Activated CD8-positive, alpha-beta memory T cell treated with anti-CD3 and anti-CD28 coated beads, Interleukin-2, amount 50 U/mL, for 48 hours (primary cell): Measurements from ENCODE around the gene MAU2.
"Not testable (repeated sequence)": the region's sequence is repeated elsewhere in the genome, so short reads cannot be mapped to it uniquely, and the experiment has no call there.

Source experiments
- DNase-seq: peaks from one replicate; pipeline ENCODE4 v3.0.0-alpha.2; 2020

MAU2 gene

GRCh38 chr19:19385896-19386869 is 65.6 kb downstream of the MAU2 start:
- DNase-seq = peak; percentile 82

GRCh38 chr19:19387108-19387507 is 66.5 kb downstream of the MAU2 start:
- DNase-seq = no peak

- DNase-seq = no peak
Measured at GRCh38 chr19:19388568-19389555, 68.2 kb downstream of the MAU2 start.

- DNase-seq = not testable (repeated sequence)
Measured at GRCh38 chr19:19389683-19390082, 69.1 kb downstream of the MAU2 start.

GRCh38 chr19:19394333-19394732 is 73.7 kb downstream of the MAU2 start:
- DNase-seq = not testable (repeated sequence)

GRCh38 chr19:19399733-19400433 is 79.3 kb downstream of the MAU2 start:
- no peak for DNase-seq

- DNase-seq = no peak
Measured at GRCh38 chr19:19402656-19403372, 82.2 kb downstream of the MAU2 start.

GRCh38 chr19:19403373-19403901 is 82.8 kb downstream of the MAU2 start:
- no peak for DNase-seq

- DNase-seq = peak; percentile 99
Measured at GRCh38 chr19:19404879-19405860, 84.5 kb downstream of the MAU2 start, which contains the start of gene GATAD2A. Gene GATAD2A (plus strand): TSS chr19:19405675. CDS start chr19:19465346, 59,671 bp downstream.

- DNase-seq = peak; percentile 82
Measured at GRCh38 chr19:19405971-19406877, 85.6 kb downstream of the MAU2 start.

GRCh38 chr19:19406878-19407632 is 86.4 kb downstream of the MAU2 start:
- DNase-seq = peak; percentile 73

- no peak for DNase-seq
Measured at GRCh38 chr19:19407633-19407930, 87.0 kb downstream of the MAU2 start.
